GM21723 (cell line): ENCODE measurements around the gene GOLGB1.
"Not testable (repeated sequence)": the region's sequence is repeated elsewhere in the genome, so short reads cannot be mapped to it uniquely, and the experiment has no call there.

ENCODE experiments used
- ATAC-seq: cut with Tn5 transposase; IDR thresholded peaks from one replicate; pipeline ENCODE4 v1.9.1; 2021; ENCODE audit warnings: mild to moderate bottlenecking, moderate library complexity; ENCODE audit not compliant: unreplicated experiment

The GOLGB1 gene

DNA sequence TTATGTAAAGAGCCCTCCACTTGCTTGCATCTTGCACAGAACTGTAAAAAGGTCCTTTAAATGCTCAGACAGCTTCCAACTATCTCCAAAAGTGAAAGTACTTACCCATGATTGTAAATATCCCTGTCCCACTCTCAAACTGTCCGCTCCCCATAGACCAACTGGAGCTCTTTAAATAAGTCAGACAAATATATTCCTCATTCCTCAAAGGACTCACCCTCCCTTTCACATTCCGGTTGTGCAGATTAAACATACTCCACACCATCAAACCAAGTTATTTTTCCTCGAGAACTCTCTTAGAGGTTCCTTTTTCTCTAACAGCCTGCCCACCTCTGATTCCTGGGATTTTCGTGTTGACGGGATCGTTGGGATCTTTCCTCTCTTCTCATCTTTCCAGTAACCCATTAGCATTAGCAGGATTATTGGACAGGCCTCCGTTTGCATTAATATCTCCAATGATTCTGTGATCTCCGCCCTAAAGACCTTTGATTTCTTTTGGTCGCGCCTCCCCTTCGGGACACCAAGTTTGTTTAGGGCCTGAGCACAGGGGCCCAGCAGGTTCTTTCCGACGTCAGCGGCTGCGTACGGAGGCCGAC lies 763 bp downstream of the GOLGB1 start:
- ATAC-seq: peak; percentile 37

GRCh38 chr3:121747976-121748375 lies 1.6 kb downstream of the GOLGB1 start:
- no peak for ATAC-seq

- not testable (repeated sequence) for ATAC-seq
These were observed 6.4 kb downstream of the GOLGB1 start for GRCh38 chr3:121743106-121743505.

DNA sequence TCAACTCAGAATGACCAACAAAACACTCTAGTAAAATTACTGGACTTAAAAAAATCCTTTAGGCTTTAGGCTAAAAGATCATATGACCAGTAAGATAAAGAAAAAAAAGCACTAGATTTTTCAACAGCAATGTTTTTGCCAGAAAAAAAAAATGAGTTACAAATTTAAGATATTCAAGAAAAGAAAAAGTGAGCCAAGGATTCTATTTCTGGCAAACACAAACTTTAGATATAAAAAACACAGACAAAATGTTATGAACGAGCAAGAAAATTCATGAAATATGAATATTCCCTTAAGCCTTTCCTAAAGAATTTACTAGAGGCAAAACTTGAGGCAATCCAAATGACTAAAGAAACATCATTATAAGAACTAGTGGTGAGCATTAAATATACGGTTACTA lies 8.6 kb downstream of the GOLGB1 start:
- ATAC-seq: no peak

- ATAC-seq: no peak
These were observed 9.6 kb downstream of the GOLGB1 start for GRCh38 chr3:121739902-121740301.

- ATAC-seq: no peak
These were observed 11.9 kb downstream of the GOLGB1 start for GRCh38 chr3:121737644-121738043.

DNA sequence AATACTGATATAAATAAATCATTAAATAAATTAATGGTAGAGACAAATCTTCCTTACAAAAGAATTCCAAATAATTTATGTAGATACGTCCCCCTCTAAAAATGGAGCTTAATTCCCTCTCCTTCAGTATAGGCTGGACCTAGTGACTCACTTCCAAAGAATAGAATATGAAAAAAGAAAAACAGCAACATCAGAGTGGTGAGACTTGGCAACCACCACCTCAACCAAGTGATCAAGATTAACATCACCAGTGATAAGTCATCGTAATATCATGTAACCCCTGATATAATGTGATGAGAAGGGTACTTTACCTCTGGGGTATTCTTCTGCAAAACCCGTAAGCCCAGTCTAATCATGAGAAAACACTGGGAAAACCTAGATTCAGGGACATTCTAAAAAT lies 13.4 kb downstream of the GOLGB1 start:
- ATAC-seq: no peak

DNA sequence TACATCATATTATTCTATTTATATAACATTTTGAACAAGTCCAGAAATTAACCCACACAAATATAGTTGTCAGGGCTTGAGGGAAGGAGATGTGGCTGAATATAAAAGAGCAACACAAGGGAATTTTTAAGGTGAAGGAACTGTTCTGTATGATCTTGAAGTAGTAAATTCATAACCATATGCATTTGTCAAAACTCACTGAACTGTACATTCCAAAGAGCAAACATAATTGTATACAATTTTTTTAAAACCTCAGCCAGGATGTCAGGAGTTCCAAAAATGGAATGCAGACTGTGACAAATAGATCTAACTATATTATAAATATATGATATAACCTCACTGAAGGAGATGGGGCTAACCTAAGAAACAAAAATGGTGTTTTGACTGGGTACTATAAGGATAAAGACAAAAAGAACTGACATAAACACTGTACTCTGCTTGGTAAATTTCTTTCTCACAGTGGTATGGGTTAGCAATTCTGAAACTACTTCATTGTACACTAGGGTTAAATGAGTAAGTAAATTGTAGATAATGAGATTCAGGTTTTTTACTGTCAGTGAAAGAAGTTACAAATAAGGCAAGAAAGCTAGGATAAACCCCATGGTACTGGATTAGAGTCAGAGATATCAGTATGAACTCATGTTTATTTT lies 14.4 kb downstream of the GOLGB1 start:
- ATAC-seq: peak; percentile 93

GRCh38 chr3:121730940-121731687 lies 18.4 kb downstream of the GOLGB1 start:
- ATAC-seq: no peak

DNA sequence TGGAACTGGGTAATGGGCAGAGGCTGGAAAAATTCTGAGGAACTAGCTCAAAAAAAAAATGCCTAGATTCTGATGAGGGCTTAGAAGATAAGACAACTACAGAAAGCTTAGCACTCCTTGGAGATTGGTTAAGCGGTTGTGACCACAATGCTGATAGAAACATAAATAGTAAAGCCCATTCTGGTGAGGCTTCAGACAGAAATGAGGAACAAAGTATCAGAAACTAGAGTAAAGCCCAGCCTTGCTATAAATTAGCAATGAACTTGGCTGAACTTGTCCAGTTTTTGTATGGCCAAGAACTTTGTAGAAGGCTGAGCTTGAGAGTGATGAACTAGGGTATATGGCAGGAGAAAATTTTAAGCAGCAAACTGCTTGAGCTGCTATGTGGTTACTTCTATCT lies 25.4 kb downstream of the GOLGB1 start:
- ATAC-seq: peak; percentile 96

GRCh38 chr3:121723485-121723884 lies 26.1 kb downstream of the GOLGB1 start:
- ATAC-seq: no peak

GRCh38 chr3:121722411-121722810 lies 27.1 kb downstream of the GOLGB1 start:
- ATAC-seq: no peak

GRCh38 chr3:121720163-121720562 lies 29.4 kb downstream of the GOLGB1 start:
- no peak for ATAC-seq

- ATAC-seq: no peak
These were observed 30.1 kb downstream of the GOLGB1 start for GRCh38 chr3:121719423-121719822.

DNA sequence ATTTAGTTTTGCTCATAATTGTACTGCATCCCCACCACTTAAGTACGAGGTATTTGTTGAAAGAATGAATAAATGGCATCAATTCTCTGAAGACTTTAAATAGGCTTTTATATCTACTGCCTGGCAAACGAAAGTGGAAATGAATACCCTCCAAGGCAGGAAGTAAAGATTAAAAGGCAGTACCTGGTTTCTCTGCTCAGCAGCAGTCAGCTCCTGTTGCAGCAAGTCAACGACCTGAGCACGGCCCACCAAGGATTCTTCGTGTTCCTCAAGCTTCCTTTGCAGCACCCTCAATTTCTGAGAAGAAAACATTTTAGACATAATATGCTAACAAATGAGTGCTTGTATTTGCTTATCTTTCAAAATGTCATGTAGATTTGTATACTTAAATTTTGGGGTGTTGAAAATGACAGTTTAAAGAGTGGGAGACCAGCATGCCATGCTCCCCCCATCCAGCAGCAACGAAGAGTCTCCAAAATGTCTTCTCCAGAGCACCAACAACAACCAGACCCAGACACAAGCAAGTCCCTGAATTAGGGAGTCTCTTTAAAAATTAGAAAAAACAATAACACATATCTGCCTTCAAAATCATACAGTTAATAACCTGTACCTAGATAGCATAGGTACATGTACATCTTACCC lies 31.2 kb downstream of the GOLGB1 start:
- ATAC-seq: no peak

DNA sequence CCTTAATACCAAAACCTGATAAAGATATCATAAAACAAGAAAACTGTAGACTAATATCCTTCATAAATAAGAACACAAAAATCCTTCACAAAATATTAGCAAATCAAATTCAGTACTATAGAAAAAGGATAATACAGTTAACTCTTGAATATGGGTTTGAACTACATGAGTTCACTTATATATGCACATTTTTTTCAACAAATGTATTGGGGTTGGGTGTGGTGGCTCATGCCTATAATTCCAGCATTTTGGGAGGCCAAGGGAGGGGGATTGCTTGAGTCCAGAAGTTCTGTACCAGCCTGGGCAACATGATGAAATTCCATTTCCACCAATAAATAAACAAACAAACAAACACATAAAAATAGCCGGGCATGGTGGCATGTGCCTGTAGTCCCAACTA lies 39.2 kb downstream of the GOLGB1 start:
- ATAC-seq: no peak

- no peak for ATAC-seq
These were observed 41.8 kb downstream of the GOLGB1 start for GRCh38 chr3:121707531-121708273.

GRCh38 chr3:121705541-121705940 lies 44.0 kb downstream of the GOLGB1 start:
- no peak for ATAC-seq

- no peak for ATAC-seq
These were observed 45.6 kb downstream of the GOLGB1 start for GRCh38 chr3:121703973-121704372.

DNA sequence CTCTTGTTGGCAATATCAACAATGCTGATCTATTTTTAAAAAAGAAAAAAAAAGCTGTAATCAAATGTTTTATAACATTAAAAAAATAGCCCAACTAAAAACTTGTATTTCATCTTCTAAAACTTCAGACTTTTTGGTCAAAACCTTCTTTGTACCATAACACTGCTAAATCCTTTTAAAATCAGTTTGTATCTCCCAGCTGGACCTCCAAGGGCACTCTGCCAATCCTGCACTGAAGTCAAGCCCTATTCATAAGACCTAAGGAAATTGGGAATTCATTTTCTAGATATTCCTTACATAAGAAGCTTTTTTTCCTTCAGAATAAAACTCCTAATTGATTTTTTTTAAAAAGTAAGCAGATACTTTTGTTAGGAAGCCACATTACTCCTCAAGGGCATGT lies 50.6 kb downstream of the GOLGB1 start:
- ATAC-seq: no peak

- no peak for ATAC-seq
These were observed 51.1 kb downstream of the GOLGB1 start for GRCh38 chr3:121698476-121698875.
